ENCODE results near the gene CACNA2D2.
A peak's percentile ranks its signal among the peaks of the same experiment; 100 is the strongest.

GRCh38 chr3:50375258-50375931 is 128.0 kb downstream of the CACNA2D2 start:
- TF ChIP-seq CTCF (IDR thresholded peaks at IDR 0.05) = peak; percentile 25; the same call in 1 of the 2 replicates
- TF ChIP-seq ESRRA (CRISPR knock-in tag; IDR thresholded peaks at IDR 0.05; ENCODE audit: borderline replicate concordance) = no peak
- TF ChIP-seq, protein P1, sequence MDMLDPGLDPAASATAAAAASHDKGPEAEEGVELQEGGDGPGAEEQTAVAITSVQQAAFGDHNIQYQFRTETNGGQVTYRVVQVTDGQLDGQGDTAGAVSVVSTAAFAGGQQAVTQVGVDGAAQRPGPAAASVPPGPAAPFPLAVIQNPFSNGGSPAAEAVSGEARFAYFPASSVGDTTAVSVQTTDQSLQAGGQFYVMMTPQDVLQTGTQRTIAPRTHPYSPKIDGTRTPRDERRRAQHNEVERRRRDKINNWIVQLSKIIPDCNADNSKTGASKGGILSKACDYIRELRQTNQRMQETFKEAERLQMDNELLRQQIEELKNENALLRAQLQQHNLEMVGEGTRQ (CRISPR knock-in tag; IDR thresholded peaks at IDR 0.05) = no peak
- no peak for TF ChIP-seq NR3C1 (CRISPR knock-in tag; conservative IDR thresholded peaks at IDR 0.05; ENCODE audit: low read depth)
- TF ChIP-seq, protein P2, sequence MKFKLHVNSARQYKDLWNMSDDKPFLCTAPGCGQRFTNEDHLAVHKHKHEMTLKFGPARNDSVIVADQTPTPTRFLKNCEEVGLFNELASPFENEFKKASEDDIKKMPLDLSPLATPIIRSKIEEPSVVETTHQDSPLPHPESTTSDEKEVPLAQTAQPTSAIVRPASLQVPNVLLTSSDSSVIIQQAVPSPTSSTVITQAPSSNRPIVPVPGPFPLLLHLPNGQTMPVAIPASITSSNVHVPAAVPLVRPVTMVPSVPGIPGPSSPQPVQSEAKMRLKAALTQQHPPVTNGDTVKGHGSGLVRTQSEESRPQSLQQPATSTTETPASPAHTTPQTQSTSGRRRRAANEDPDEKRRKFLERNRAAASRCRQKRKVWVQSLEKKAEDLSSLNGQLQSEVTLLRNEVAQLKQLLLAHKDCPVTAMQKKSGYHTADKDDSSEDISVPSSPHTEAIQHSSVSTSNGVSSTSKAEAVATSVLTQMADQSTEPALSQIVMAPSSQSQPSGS (CRISPR knock-in tag; IDR thresholded peaks at IDR 0.05; ENCODE audit: borderline replicate concordance, low read depth) = no peak
- TF ChIP-seq JUN (CRISPR knock-in tag; IDR thresholded peaks at IDR 0.05) = no peak
- no peak for TF ChIP-seq ETV6 (CRISPR knock-in tag; IDR thresholded peaks at IDR 0.05)
- TF ChIP-seq, protein P3, sequence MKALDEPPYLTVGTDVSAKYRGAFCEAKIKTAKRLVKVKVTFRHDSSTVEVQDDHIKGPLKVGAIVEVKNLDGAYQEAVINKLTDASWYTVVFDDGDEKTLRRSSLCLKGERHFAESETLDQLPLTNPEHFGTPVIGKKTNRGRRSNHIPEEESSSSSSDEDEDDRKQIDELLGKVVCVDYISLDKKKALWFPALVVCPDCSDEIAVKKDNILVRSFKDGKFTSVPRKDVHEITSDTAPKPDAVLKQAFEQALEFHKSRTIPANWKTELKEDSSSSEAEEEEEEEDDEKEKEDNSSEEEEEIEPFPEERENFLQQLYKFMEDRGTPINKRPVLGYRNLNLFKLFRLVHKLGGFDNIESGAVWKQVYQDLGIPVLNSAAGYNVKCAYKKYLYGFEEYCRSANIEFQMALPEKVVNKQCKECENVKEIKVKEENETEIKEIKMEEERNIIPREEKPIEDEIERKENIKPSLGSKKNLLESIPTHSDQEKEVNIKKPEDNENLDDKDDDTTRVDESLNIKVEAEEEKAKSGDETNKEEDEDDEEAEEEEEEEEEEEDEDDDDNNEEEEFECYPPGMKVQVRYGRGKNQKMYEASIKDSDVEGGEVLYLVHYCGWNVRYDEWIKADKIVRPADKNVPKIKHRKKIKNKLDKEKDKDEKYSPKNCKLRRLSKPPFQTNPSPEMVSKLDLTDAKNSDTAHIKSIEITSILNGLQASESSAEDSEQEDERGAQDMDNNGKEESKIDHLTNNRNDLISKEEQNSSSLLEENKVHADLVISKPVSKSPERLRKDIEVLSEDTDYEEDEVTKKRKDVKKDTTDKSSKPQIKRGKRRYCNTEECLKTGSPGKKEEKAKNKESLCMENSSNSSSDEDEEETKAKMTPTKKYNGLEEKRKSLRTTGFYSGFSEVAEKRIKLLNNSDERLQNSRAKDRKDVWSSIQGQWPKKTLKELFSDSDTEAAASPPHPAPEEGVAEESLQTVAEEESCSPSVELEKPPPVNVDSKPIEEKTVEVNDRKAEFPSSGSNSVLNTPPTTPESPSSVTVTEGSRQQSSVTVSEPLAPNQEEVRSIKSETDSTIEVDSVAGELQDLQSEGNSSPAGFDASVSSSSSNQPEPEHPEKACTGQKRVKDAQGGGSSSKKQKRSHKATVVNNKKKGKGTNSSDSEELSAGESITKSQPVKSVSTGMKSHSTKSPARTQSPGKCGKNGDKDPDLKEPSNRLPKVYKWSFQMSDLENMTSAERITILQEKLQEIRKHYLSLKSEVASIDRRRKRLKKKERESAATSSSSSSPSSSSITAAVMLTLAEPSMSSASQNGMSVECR (CRISPR knock-in tag; IDR thresholded peaks at IDR 0.05; ENCODE audit: borderline replicate concordance) = no peak
- TF ChIP-seq, protein P4, sequence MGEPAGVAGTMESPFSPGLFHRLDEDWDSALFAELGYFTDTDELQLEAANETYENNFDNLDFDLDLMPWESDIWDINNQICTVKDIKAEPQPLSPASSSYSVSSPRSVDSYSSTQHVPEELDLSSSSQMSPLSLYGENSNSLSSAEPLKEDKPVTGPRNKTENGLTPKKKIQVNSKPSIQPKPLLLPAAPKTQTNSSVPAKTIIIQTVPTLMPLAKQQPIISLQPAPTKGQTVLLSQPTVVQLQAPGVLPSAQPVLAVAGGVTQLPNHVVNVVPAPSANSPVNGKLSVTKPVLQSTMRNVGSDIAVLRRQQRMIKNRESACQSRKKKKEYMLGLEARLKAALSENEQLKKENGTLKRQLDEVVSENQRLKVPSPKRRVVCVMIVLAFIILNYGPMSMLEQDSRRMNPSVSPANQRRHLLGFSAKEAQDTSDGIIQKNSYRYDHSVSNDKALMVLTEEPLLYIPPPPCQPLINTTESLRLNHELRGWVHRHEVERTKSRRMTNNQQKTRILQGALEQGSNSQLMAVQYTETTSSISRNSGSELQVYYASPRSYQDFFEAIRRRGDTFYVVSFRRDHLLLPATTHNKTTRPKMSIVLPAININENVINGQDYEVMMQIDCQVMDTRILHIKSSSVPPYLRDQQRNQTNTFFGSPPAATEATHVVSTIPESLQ (CRISPR knock-in tag; IDR thresholded peaks at IDR 0.05) = no peak
- TF ChIP-seq SMAD4 (CRISPR knock-in tag; IDR thresholded peaks at IDR 0.05) = no peak
